Measurements from ENCODE around the gene IL2RA. TPM values are rescaled to one million over a fixed set of nuclear protein-coding genes. Genes with fewer than 3 reads are reported as not detected.

Gene IL2RA
- total and polyA plus RNA-seq, 4 donors, result 0.24 to 10.3 (median 3.4) TPM

DNA sequence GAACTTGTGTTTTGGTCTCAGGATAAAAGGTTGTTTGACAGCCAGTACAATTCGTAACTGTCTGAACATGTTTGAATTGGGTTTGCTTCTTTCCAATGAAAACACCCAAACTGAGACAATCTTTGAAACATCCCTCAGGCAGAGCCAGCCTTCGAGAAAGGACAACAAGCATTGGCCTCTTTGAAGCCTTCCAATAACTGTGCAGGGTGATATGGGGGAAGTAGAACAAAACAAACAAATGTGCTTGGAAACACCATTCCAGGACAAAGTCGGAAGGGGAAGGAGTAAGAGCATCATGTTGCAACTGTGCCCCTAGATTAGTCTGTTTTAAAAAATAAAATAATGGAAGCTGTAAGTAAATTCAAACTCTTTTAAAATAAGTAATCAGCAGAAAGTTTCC, 39.5 kb downstream of the IL2RA start:
- WGBS, 2 donors, result 47 to 68% methylated on average over 3 of the region's 3 CpGs
- ATAC-seq (ENCODE audit: insufficient read depth, low FRiP score) (no peak), DNase-seq (peak in 1 of 3 donors; percentile 30)
- TF ChIP-seq, protein P1, sequence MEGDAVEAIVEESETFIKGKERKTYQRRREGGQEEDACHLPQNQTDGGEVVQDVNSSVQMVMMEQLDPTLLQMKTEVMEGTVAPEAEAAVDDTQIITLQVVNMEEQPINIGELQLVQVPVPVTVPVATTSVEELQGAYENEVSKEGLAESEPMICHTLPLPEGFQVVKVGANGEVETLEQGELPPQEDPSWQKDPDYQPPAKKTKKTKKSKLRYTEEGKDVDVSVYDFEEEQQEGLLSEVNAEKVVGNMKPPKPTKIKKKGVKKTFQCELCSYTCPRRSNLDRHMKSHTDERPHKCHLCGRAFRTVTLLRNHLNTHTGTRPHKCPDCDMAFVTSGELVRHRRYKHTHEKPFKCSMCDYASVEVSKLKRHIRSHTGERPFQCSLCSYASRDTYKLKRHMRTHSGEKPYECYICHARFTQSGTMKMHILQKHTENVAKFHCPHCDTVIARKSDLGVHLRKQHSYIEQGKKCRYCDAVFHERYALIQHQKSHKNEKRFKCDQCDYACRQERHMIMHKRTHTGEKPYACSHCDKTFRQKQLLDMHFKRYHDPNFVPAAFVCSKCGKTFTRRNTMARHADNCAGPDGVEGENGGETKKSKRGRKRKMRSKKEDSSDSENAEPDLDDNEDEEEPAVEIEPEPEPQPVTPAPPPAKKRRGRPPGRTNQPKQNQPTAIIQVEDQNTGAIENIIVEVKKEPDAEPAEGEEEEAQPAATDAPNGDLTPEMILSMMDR (IDR thresholded peaks at IDR 0.05; ENCODE audit: control extremely low read depth, extremely low read depth), result no peak
- Histone ChIP-seq H3K9ac (ENCODE audit: insufficient read depth in 1 of 2, low read length in 2 of 2) (no peak overlapping the region), H3K9me3 (ENCODE audit: control insufficient read depth in 4 of 4, insufficient read depth in 3 of 4, low read length in 3 of 4) (no peaks in the 10 kb centered on the region), H3K27ac (ENCODE audit: low read depth in 1 of 2, low read length in 1 of 2) (no peak overlapping the region), H3K4me3 (no peak overlapping the region), H3K27me3 (ENCODE audit: control insufficient read depth in 3 of 3, insufficient read depth in 3 of 3, low read length in 2 of 3) (peaks cover 0 to 2% (median 0%) of the 10 kb centered on the region in 3 donors), H3K36me3 (ENCODE audit: control insufficient read depth in 4 of 4, insufficient read depth in 4 of 4, low read length in 4 of 4) (no peaks in the 10 kb centered on the region), H3K4me1 (ENCODE audit: control insufficient read depth in 5 of 5, insufficient read depth in 5 of 5, low read length in 5 of 5) (peaks cover 0 to 6% (median 4%) of the 10 kb centered on the region in 5 donors)

DNA sequence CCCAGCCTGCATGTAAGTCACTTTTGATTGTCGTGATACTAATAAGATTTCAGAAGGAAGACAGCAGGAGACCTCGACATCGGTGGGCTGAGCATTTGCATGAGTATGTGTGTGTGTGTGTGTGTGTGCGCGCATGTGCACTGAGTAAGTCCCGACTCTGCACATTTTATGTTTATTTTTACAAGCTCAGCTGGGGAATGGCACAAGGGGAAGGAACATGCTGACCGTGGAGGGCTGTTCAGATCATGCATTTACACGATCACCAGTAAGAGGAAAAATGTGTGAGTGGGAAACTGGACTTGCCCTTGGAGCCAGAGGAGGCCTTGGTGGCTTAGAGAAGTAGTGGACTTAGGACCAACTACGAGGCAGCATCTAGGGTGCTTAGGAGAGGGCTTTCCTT, 41.3 kb downstream of the IL2RA start:
- WGBS, 2 donors, result 74 to 84% methylated on average over 9 of the region's 9 CpGs

DNA sequence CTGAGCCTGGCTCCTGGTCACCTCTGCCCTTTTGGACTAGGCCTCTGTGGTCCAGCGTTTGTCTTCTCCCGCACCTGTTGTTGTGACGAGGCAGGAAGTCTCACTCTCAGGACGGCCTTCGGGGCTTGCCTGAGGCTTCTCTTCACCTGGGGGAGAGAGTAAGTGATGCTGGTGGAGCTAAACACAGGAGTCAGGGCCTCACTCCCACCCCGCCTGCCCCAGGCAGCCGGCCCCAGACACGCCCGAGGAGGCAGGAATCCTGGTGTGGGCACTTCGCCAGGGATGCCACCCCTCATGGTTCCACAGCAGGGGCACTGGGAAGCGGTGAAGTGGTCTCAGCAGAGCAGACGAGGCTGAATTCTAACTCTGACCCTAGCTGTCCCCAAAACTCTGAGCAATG, 42.4 kb downstream of the IL2RA start:
- no peak for ATAC-seq (ENCODE audit: insufficient read depth, low FRiP score)
- H3K9me3 ChIP-seq (ENCODE audit: control insufficient read depth in 4 of 4, insufficient read depth in 3 of 4, low read length in 3 of 4), result no peaks in the 10 kb centered on the region
- TF ChIP-seq, protein P1 (IDR thresholded peaks at IDR 0.05; ENCODE audit: control extremely low read depth, extremely low read depth), result no peak
- no peak for DNase-seq
- H3K4me1 ChIP-seq (ENCODE audit: control insufficient read depth in 5 of 5, insufficient read depth in 5 of 5, low read length in 5 of 5), result peaks cover 0 to 7% (median 4%) of the 10 kb centered on the region in 5 donors
- no peaks in the 10 kb centered on the region for H3K36me3 ChIP-seq (ENCODE audit: control insufficient read depth in 4 of 4, insufficient read depth in 4 of 4, low read length in 4 of 4)
- 90 to 93% methylated on average over 12 of the region's 12 CpGs for WGBS, 2 donors
- no peak overlapping the region for H3K27ac ChIP-seq (ENCODE audit: low read depth in 1 of 2, low read length in 1 of 2)
- peaks cover 0 to 2% (median 0%) of the 10 kb centered on the region in 3 donors for H3K27me3 ChIP-seq (ENCODE audit: control insufficient read depth in 3 of 3, insufficient read depth in 3 of 3, low read length in 2 of 3)
- no peak overlapping the region for H3K9ac ChIP-seq (ENCODE audit: insufficient read depth in 1 of 2, low read length in 2 of 2)
- no peak overlapping the region for H3K4me3 ChIP-seq

More for the DNA sequence above, 41.3 kb downstream of the IL2RA start:
- Histone ChIP-seq H3K4me3 (no peak overlapping the region), H3K9ac (ENCODE audit: insufficient read depth in 1 of 2, low read length in 2 of 2) (no peak overlapping the region), H3K36me3 (ENCODE audit: control insufficient read depth in 4 of 4, insufficient read depth in 4 of 4, low read length in 4 of 4) (no peaks in the 10 kb centered on the region), H3K27ac (ENCODE audit: low read depth in 1 of 2, low read length in 1 of 2) (no peak overlapping the region), H3K27me3 (ENCODE audit: control insufficient read depth in 3 of 3, insufficient read depth in 3 of 3, low read length in 2 of 3) (peaks cover 0 to 2% (median 0%) of the 10 kb centered on the region in 3 donors), H3K9me3 (ENCODE audit: control insufficient read depth in 4 of 4, insufficient read depth in 3 of 4, low read length in 3 of 4) (no peaks in the 10 kb centered on the region), H3K4me1 (ENCODE audit: control insufficient read depth in 5 of 5, insufficient read depth in 5 of 5, low read length in 5 of 5) (peaks cover 0 to 7% (median 4%) of the 10 kb centered on the region in 5 donors)
- TF ChIP-seq, protein P1 (IDR thresholded peaks at IDR 0.05; ENCODE audit: control extremely low read depth, extremely low read depth), result no peak
- no peak for DNase-seq
- ATAC-seq (ENCODE audit: insufficient read depth, low FRiP score), result no peak

Measured in lung (tissue), 12 donors.